Thyroid gland (tissue), 4 donors: Measurements from ENCODE around the gene DNAJB9. TPM values are rescaled to one million over a fixed set of nuclear protein-coding genes. Genes with fewer than 3 reads are reported as not detected.

ENCODE experiments used
- DNase-seq, 2 donors: peaks; one replicate each; pipeline ENCODE4 v3.0.0-alpha.2; 2019
- H3K27ac ChIP-seq, 3 donors: fragments of 200-600 bp; sonication (generic); 1 replicate in 2 of 3; 2 replicates in 1 of 3; pipeline ENCODE4 v1.5.1; 2016 to 2019; ENCODE audit warnings: mild to moderate bottlenecking in 1 of 3, moderate library complexity in 1 of 3
- H3K27me3 ChIP-seq: fragments of 200-600 bp; sonication (generic); one replicate; pipeline ENCODE4 v1.5.1; 2019
- H3K36me3 ChIP-seq, 2 donors: fragments of 200-600 bp; sonication (generic); one replicate each; pipeline ENCODE4 v1.5.1; 2016 to 2019
- H3K4me1 ChIP-seq, 2 donors: fragments of 200-600 bp; sonication (generic); one replicate each; pipeline ENCODE4 v1.5.1; 2017 to 2019
- H3K4me3 ChIP-seq, 3 donors: fragments of 200-600 bp; sonication (generic); replicated peaks in 1 of 3; 1 replicate in 2 of 3; 2 replicates in 1 of 3; pipeline ENCODE4 v1.5.1; 2016; ENCODE audit warnings: mild to moderate bottlenecking in 1 of 3
- H3K9me3 ChIP-seq: fragments of 200-600 bp; sonication (generic); one replicate; pipeline ENCODE4 v1.5.1; 2017
- CTCF ChIP-seq, 6 experiments: fragments of 200-600 bp in 3 of 6; fragments of 450-650 bp in 3 of 6; sonication (generic) in 3 of 6; IDR thresholded peaks; one replicate each; pipeline ENCODE4 v1.5.1; 2016 to 2019; ENCODE audit warnings: antibody characterized with exemption in 6 of 6, mild to moderate bottlenecking in 2 of 6, inconsistent platforms in 1 of 6, moderate library complexity in 1 of 6
- POLR2A ChIP-seq, 2 donors: fragments of 450-650 bp; IDR thresholded peaks; one replicate each; pipeline ENCODE4 v1.6.1; 2017; ENCODE audit warnings: antibody characterized with exemption in 2 of 2, mild to moderate bottlenecking in 2 of 2, moderate library complexity in 1 of 2
- WGBS, 2 donors: methylation state at CpG; one replicate each; pipeline ENCODE4 v1.1.5; 2017; 5-methylcytosine and 5-hydroxymethylcytosine counted together
- intact Hi-C: fragments of 100-400 bp; cut with DNase I; formaldehyde crosslinking; loops from one replicate; pipeline ENCODE4 v1.15.1; 2023
- total RNA-seq, 4 donors: library from RNA; depleted of rRNA; stranded (reverse); fragments of >200 nt; gene quantifications; one replicate each; pipeline ENCODE4 v1.2.3, GENCODE V29; 2016

Gene DNAJB9
- total RNA-seq, 4 donors from 2014 or later, result 68.4 to 105 (median 92.0) TPM

GRCh38 chr7:108596560-108596959 lies 26.9 kb downstream of the DNAJB9 start:
- no peak overlapping the region for H3K4me3 ChIP-seq
- H3K9me3 ChIP-seq, result no peaks in the 10 kb centered on the region
- WGBS, 2 donors, result 91 to 94% methylated on average over 4 of the region's 4 CpGs
- intact Hi-C loops, result no loop called here
- H3K27ac ChIP-seq, result no peak overlapping the region
- no peaks in the 10 kb centered on the region for H3K36me3 ChIP-seq
- no peaks in the 10 kb centered on the region for H3K4me1 ChIP-seq
- DNase-seq, result no peak
- TF ChIP-seq POLR2A (IDR thresholded peaks at IDR 0.05), result no peak
- TF ChIP-seq CTCF (IDR thresholded peaks at IDR 0.05), result no peak
- no peaks in the 10 kb centered on the region for H3K27me3 ChIP-seq

- intact Hi-C loops, result no loop called here
- WGBS, 2 donors, result 49 to 51% methylated on average over 2 of the region's 2 CpGs
Observed at GRCh38 chr7:108598153-108598552, 28.5 kb downstream of the DNAJB9 start.

GRCh38 chr7:108598914-108599580 lies 29.4 kb downstream of the DNAJB9 start:
- Histone ChIP-seq H3K9me3 (no peaks in the 10 kb centered on the region), H3K27ac (no peak overlapping the region), H3K4me3 (no peak overlapping the region), H3K4me1 (no peaks in the 10 kb centered on the region), H3K27me3 (no peaks in the 10 kb centered on the region), H3K36me3 (no peaks in the 10 kb centered on the region)
- WGBS, 2 donors, result 65 to 71% methylated on average over 6 of the region's 6 CpGs
- no peak for TF ChIP-seq CTCF (IDR thresholded peaks at IDR 0.05)
- no peak for TF ChIP-seq POLR2A (IDR thresholded peaks at IDR 0.05)
- DNase-seq, result no peak
- intact Hi-C loops, result no loop called here

More at GRCh38 chr7:108598153-108598552, 28.5 kb downstream of the DNAJB9 start:
- TF ChIP-seq CTCF (IDR thresholded peaks at IDR 0.05), result no peak
- no peak for TF ChIP-seq POLR2A (IDR thresholded peaks at IDR 0.05)
- H3K27ac ChIP-seq, result no peak overlapping the region
- H3K27me3 ChIP-seq, result no peaks in the 10 kb centered on the region
- H3K36me3 ChIP-seq, result no peaks in the 10 kb centered on the region
- no peaks in the 10 kb centered on the region for H3K9me3 ChIP-seq
- no peaks in the 10 kb centered on the region for H3K4me1 ChIP-seq
- DNase-seq, result peak in 1 of 2 donors; percentile 13
- H3K4me3 ChIP-seq, result no peak overlapping the region

GRCh38 chr7:108600399-108600798 lies 30.7 kb downstream of the DNAJB9 start:
- no peak overlapping the region for H3K27ac ChIP-seq
- H3K9me3 ChIP-seq, result no peaks in the 10 kb centered on the region
- H3K4me3 ChIP-seq, result no peak overlapping the region
- no peaks in the 10 kb centered on the region for H3K4me1 ChIP-seq
- intact Hi-C loops, result no loop called here
- DNase-seq, result no peak
- H3K27me3 ChIP-seq, result no peaks in the 10 kb centered on the region
- TF ChIP-seq CTCF (IDR thresholded peaks at IDR 0.05) (no peak), POLR2A (IDR thresholded peaks at IDR 0.05) (no peak)
- whole genome bisulfite sequencing, 2 donors, result 65 to 83% methylated on average over 1 of the region's 1 CpG
- H3K36me3 ChIP-seq, result no peaks in the 10 kb centered on the region

GRCh38 chr7:108603656-108604306 lies 34.1 kb downstream of the DNAJB9 start:
- intact Hi-C loops, result no loop called here
- Histone ChIP-seq H3K27ac (no peak overlapping the region), H3K4me3 (no peak overlapping the region), H3K9me3 (no peaks in the 10 kb centered on the region), H3K36me3 (no peaks in the 10 kb centered on the region), H3K27me3 (no peaks in the 10 kb centered on the region), H3K4me1 (no peaks in the 10 kb centered on the region)
- no peak for DNase-seq
- no peak for TF ChIP-seq POLR2A (IDR thresholded peaks at IDR 0.05)
- no peak for TF ChIP-seq CTCF (IDR thresholded peaks at IDR 0.05)
- WGBS, 2 donors, result 79% methylated on average over 8 of the region's 8 CpGs
